ENCODE data around the gene EXOC2. TPM values are rescaled to one million over a fixed set of nuclear protein-coding genes. Genes with fewer than 3 reads are reported as not detected.
"Not testable (repeated sequence)": the region's sequence is repeated elsewhere in the genome, so short reads cannot be mapped to it uniquely, and the experiment has no call there.

Gene EXOC2
- total RNA-seq, 2 experiments from 2014 or later = 34.5 to 34.9 TPM

- Mint-ChIP-seq H3K4me3 (no peak overlapping the region), H3K9me3 (ENCODE audit: insufficient read depth) (no peaks in the 10 kb centered on the region), H3K27ac (no peak overlapping the region), H3K27me3 (ENCODE audit: low read depth) (no peaks in the 10 kb centered on the region), H3K36me3 (ENCODE audit: low read depth) (peaks cover 25% of the 10 kb centered on the region), H3K4me1 (ENCODE audit: low read depth) (no peaks in the 10 kb centered on the region)
- DNase-seq = no peak
- CTCF ChIA-PET = interaction anchor here (1.0 to 1.9 kb wide), 5 partner anchors 8 to 136 kb away, joined by 3 to 6 read pairs (median 4); no protein-coding TSS in a partner anchor
- ATAC-seq = no peak
- POLR2A ChIA-PET = no interaction called here
Observed at GRCh38 chr6:617456-618100, 75.4 kb downstream of the EXOC2 start.

GRCh38 chr6:613981-614380 is 79.0 kb downstream of the EXOC2 start:
- ChIA-PET CTCF (interaction anchor here (1.0 kb wide), 1 partner anchor 20 kb away, joined by 3 read pairs; no protein-coding TSS in a partner anchor), POLR2A (no interaction called here)
- DNase-seq (no peak), ATAC-seq (no peak)
- Mint-ChIP-seq H3K4me3 (no peak overlapping the region), H3K4me1 (ENCODE audit: low read depth) (peaks cover 9% of the 10 kb centered on the region), H3K27ac (no peak overlapping the region), H3K9me3 (ENCODE audit: insufficient read depth) (no peaks in the 10 kb centered on the region), H3K27me3 (ENCODE audit: low read depth) (no peaks in the 10 kb centered on the region), H3K36me3 (ENCODE audit: low read depth) (peaks cover 29% of the 10 kb centered on the region)

GRCh38 chr6:611928-612327 is 81.0 kb downstream of the EXOC2 start:
- ATAC-seq = no peak
- H3K27me3 Mint-ChIP-seq (ENCODE audit: low read depth) = no peaks in the 10 kb centered on the region
- DNase-seq = no peak
- peaks cover 35% of the 10 kb centered on the region for H3K36me3 Mint-ChIP-seq (ENCODE audit: low read depth)
- ChIA-PET CTCF (no interaction called here), POLR2A (no interaction called here)
- H3K4me1 Mint-ChIP-seq (ENCODE audit: low read depth) = peaks cover 9% of the 10 kb centered on the region
- H3K9me3 Mint-ChIP-seq (ENCODE audit: insufficient read depth) = no peaks in the 10 kb centered on the region
- no peak overlapping the region for H3K27ac Mint-ChIP-seq
- H3K4me3 Mint-ChIP-seq = no peak overlapping the region

- Mint-ChIP-seq H3K4me3 (no peak overlapping the region), H3K4me1 (ENCODE audit: low read depth) (peaks cover 9% of the 10 kb centered on the region), H3K9me3 (ENCODE audit: insufficient read depth) (no peaks in the 10 kb centered on the region), H3K36me3 (ENCODE audit: low read depth) (peaks cover 40% of the 10 kb centered on the region), H3K27me3 (ENCODE audit: low read depth) (no peaks in the 10 kb centered on the region), H3K27ac (peak overlapping the region; percentile 58)
- ChIA-PET CTCF (no interaction called here), POLR2A (no interaction called here)
- DNase-seq = no peak
- no peak for ATAC-seq
Observed at GRCh38 chr6:610882-611281, 82.1 kb downstream of the EXOC2 start.

GRCh38 chr6:609905-610304 is 83.0 kb downstream of the EXOC2 start:
- ChIA-PET POLR2A (no interaction called here), CTCF (interaction anchor here (1.3 to 1.7 kb wide), 2 partner anchors 8 to 16 kb away, joined by 3 to 9 read pairs; no protein-coding TSS in a partner anchor)
- no peak overlapping the region for H3K27ac Mint-ChIP-seq
- peaks cover 9% of the 10 kb centered on the region for H3K4me1 Mint-ChIP-seq (ENCODE audit: low read depth)
- H3K36me3 Mint-ChIP-seq (ENCODE audit: low read depth) = peaks cover 37% of the 10 kb centered on the region
- DNase-seq = no peak
- no peaks in the 10 kb centered on the region for H3K9me3 Mint-ChIP-seq (ENCODE audit: insufficient read depth)
- H3K4me3 Mint-ChIP-seq = no peak overlapping the region
- no peaks in the 10 kb centered on the region for H3K27me3 Mint-ChIP-seq (ENCODE audit: low read depth)
- no peak for ATAC-seq

GRCh38 chr6:606829-607379 is 86.0 kb downstream of the EXOC2 start:
- Mint-ChIP-seq H3K36me3 (ENCODE audit: low read depth) (peaks cover 30% of the 10 kb centered on the region), H3K4me3 (no peak overlapping the region), H3K9me3 (ENCODE audit: insufficient read depth) (no peaks in the 10 kb centered on the region), H3K27ac (no peak overlapping the region), H3K4me1 (ENCODE audit: low read depth) (peaks cover 9% of the 10 kb centered on the region), H3K27me3 (ENCODE audit: low read depth) (no peaks in the 10 kb centered on the region)
- no peak for ATAC-seq
- POLR2A ChIA-PET = no interaction called here
- no peak for DNase-seq
- CTCF ChIA-PET = interaction anchor here (0.5 to 1.4 kb wide), 3 partner anchors 12 to 87 kb away, joined by 3 to 6 read pairs (median 6); no protein-coding TSS in a partner anchor

- H3K4me1 Mint-ChIP-seq (ENCODE audit: low read depth); H3K9me3 Mint-ChIP-seq (ENCODE audit: insufficient read depth); H3K27me3 Mint-ChIP-seq (ENCODE audit: low read depth); POLR2A ChIA-PET; ATAC-seq; H3K27ac Mint-ChIP-seq; H3K4me3 Mint-ChIP-seq; CTCF ChIA-PET; DNase-seq: not testable (repeated sequence)
- H3K36me3 Mint-ChIP-seq (ENCODE audit: low read depth) = peaks cover 30% of the 10 kb centered on the region
Observed at GRCh38 chr6:605895-606294, 87.0 kb downstream of the EXOC2 start.

- ATAC-seq (no peak), DNase-seq (no peak)
- Mint-ChIP-seq H3K9me3 (ENCODE audit: insufficient read depth) (no peaks in the 10 kb centered on the region), H3K36me3 (ENCODE audit: low read depth) (peaks cover 27% of the 10 kb centered on the region), H3K4me1 (ENCODE audit: low read depth) (no peaks in the 10 kb centered on the region), H3K27me3 (ENCODE audit: low read depth) (no peaks in the 10 kb centered on the region), H3K4me3 (no peak overlapping the region), H3K27ac (no peak overlapping the region)
- ChIA-PET POLR2A (no interaction called here), CTCF (no interaction called here)
Observed at GRCh38 chr6:604579-604978, 88.4 kb downstream of the EXOC2 start.

- no peak overlapping the region for H3K27ac Mint-ChIP-seq
- CTCF ChIA-PET = interaction anchor here (1.1 kb wide), 1 partner anchor 9 kb away, joined by 6 read pairs; no protein-coding TSS in a partner anchor
- POLR2A ChIA-PET = no interaction called here
Observed at GRCh38 chr6:603265-603664, 89.7 kb downstream of the EXOC2 start.

GRCh38 chr6:599576-600448 is 93.1 kb downstream of the EXOC2 start:
- ATAC-seq (no peak), DNase-seq (no peak)
- Mint-ChIP-seq H3K4me1 (ENCODE audit: low read depth) (no peaks in the 10 kb centered on the region), H3K36me3 (ENCODE audit: low read depth) (peaks cover 12% of the 10 kb centered on the region), H3K4me3 (no peak overlapping the region), H3K27me3 (ENCODE audit: low read depth) (no peaks in the 10 kb centered on the region), H3K9me3 (ENCODE audit: insufficient read depth) (no peaks in the 10 kb centered on the region), H3K27ac (no peak overlapping the region)
- POLR2A ChIA-PET = no interaction called here
- CTCF ChIA-PET = no interaction called here

More at GRCh38 chr6:603265-603664, 89.7 kb downstream of the EXOC2 start:
- DNase-seq (no peak), ATAC-seq (no peak)
- H3K27me3 Mint-ChIP-seq (ENCODE audit: low read depth) = no peaks in the 10 kb centered on the region
- no peaks in the 10 kb centered on the region for H3K4me1 Mint-ChIP-seq (ENCODE audit: low read depth)
- H3K36me3 Mint-ChIP-seq (ENCODE audit: low read depth) = peaks cover 24% of the 10 kb centered on the region
- no peaks in the 10 kb centered on the region for H3K9me3 Mint-ChIP-seq (ENCODE audit: insufficient read depth)
- no peak overlapping the region for H3K4me3 Mint-ChIP-seq

GRCh38 chr6:593907-594212 is 99.1 kb downstream of the EXOC2 start:
- H3K27ac Mint-ChIP-seq = no peak overlapping the region
- H3K4me3 Mint-ChIP-seq = no peak overlapping the region
- H3K36me3 Mint-ChIP-seq (ENCODE audit: low read depth) = peaks cover 42% of the 10 kb centered on the region
- H3K9me3 Mint-ChIP-seq (ENCODE audit: insufficient read depth) = no peaks in the 10 kb centered on the region
- DNase-seq (no peak), ATAC-seq (peak; percentile 36)
- ChIA-PET CTCF (interaction anchor here (1.0 to 4.5 kb wide), 34 partner anchors 9 to 843 kb away, joined by 3 to 28 read pairs (median 5); partner anchors contain the start of gene EXOC2), POLR2A (interaction anchor here (1.3 to 1.6 kb wide), 2 partner anchors 191 to 202 kb away, joined by 4 read pairs; partner anchors contain the start of gene IRF4)
- H3K27me3 Mint-ChIP-seq (ENCODE audit: low read depth) = no peaks in the 10 kb centered on the region
- H3K4me1 Mint-ChIP-seq (ENCODE audit: low read depth) = peaks cover 5% of the 10 kb centered on the region

Measured in activated CD8-positive, alpha-beta T cell treated with anti-CD3 and anti-CD28 coated beads, Interleukin-2, amount 10 ng/mL, durations not matched to agents 7 days and 5 days (primary cell).